Choroid plexus epithelial cell (primary cell): ENCODE results near the gene PMEPA1.

Experiments
- DNase-seq: peaks from one replicate; pipeline ENCODE4 v3.0.0-alpha.2; 2010; ENCODE audit warnings: low read depth
- H3K4me3 ChIP-seq: 2 replicates; pipeline ENCODE4 v1.5.1; 2011; ENCODE audit warnings: low read depth, mild to moderate bottlenecking, control low read depth, low read length, moderate library complexity
- CTCF ChIP-seq: conservative IDR thresholded peaks from 2 replicates; pipeline ENCODE4 v1.5.1; 2011; ENCODE audit warnings: low read depth, mild to moderate bottlenecking, control low read depth, inconsistent platforms, low read length, moderate library complexity

Gene PMEPA1

GRCh38 chr20:57680934-57681914 lies 28.6 kb downstream of the PMEPA1 start:
- H3K4me3 ChIP-seq, result no peak overlapping the region
- no peak for TF ChIP-seq CTCF
- no peak for DNase-seq

GRCh38 chr20:57680131-57680716 lies 29.6 kb downstream of the PMEPA1 start:
- H3K4me3 ChIP-seq, result no peak overlapping the region
- peak; percentile 28 for DNase-seq
- TF ChIP-seq CTCF, result no peak

GRCh38 chr20:57679113-57679512 lies 30.7 kb downstream of the PMEPA1 start:
- H3K4me3 ChIP-seq, result no peak overlapping the region
- no peak for TF ChIP-seq CTCF
- no peak for DNase-seq

- no peak overlapping the region for H3K4me3 ChIP-seq
- no peak for DNase-seq
- no peak for TF ChIP-seq CTCF
These were observed 31.5 kb downstream of the PMEPA1 start for GRCh38 chr20:57678340-57678739.

- H3K4me3 ChIP-seq, result no peak overlapping the region
- no peak for TF ChIP-seq CTCF
- DNase-seq, result no peak
These were observed 32.2 kb downstream of the PMEPA1 start for GRCh38 chr20:57677584-57677982.

GRCh38 chr20:57676589-57677583 lies 32.9 kb downstream of the PMEPA1 start:
- TF ChIP-seq CTCF, result no peak
- no peak for DNase-seq
- no peak overlapping the region for H3K4me3 ChIP-seq
